Measurements from ENCODE around the gene MMP13.
"Not testable (repeated sequence)": the region's sequence is repeated elsewhere in the genome, so short reads cannot be mapped to it uniquely, and the experiment has no call there.

DNA sequence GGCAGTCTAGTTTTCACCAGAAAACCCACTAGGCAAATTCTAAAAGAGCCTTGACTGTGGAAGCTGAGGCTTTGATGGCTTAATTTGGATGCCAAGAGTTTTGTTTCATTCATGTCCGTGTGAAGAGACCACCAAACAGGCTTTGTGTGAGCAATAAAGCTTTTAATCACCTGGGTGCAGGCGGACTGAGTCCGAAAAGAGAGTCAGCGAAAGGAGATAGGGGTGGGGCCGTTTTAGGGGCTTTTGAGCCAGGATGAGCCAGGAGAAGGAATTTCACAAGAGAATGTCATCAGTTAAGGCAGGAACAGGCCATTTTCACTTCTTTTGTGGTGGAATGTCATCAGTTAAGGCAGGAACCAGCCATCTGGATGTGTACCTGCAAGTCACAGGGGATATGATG lies 51.6 kb downstream of the MMP13 start:
- TF ChIP-seq, protein P1, sequence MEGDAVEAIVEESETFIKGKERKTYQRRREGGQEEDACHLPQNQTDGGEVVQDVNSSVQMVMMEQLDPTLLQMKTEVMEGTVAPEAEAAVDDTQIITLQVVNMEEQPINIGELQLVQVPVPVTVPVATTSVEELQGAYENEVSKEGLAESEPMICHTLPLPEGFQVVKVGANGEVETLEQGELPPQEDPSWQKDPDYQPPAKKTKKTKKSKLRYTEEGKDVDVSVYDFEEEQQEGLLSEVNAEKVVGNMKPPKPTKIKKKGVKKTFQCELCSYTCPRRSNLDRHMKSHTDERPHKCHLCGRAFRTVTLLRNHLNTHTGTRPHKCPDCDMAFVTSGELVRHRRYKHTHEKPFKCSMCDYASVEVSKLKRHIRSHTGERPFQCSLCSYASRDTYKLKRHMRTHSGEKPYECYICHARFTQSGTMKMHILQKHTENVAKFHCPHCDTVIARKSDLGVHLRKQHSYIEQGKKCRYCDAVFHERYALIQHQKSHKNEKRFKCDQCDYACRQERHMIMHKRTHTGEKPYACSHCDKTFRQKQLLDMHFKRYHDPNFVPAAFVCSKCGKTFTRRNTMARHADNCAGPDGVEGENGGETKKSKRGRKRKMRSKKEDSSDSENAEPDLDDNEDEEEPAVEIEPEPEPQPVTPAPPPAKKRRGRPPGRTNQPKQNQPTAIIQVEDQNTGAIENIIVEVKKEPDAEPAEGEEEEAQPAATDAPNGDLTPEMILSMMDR (IDR thresholded peaks at IDR 0.05): not testable (repeated sequence)
- not testable (repeated sequence) for TF ChIP-seq EZH2phosphoT487 (IDR thresholded peaks at IDR 0.05)
